H1 (cell line): ENCODE measurements around the gene CCDC102A. TPM values are rescaled to one million over a fixed set of nuclear protein-coding genes. Genes with fewer than 3 reads are reported as not detected.
"Not testable (repeated sequence)": the region's sequence is repeated elsewhere in the genome, so short reads cannot be mapped to it uniquely, and the experiment has no call there.

Experiments
- CTCF ChIA-PET: fragments of 300-600 bp; sonication (Branson Sonifier 250); formaldehyde crosslinking; loops from one replicate; lab custom pipeline; 2021; ENCODE audit not compliant: partially characterized antibody; lab: Charles Lee
- POLR2A ChIA-PET: fragments of 300-600 bp; sonication (Branson Sonifier 250); formaldehyde crosslinking; loops from one replicate; lab custom pipeline; 2021; ENCODE audit warnings: inconsistent platforms; ENCODE audit not compliant: partially characterized antibody; lab: Charles Lee
- DNase-seq, 2 experiments: peaks; one replicate each; pipeline versions ENCODE4 v3.0.0 to v3.0.0-alpha.2; 2010 to 2022; ENCODE audit warnings: low spot score in 2 of 2, low read depth in 1 of 2, mixed read lengths in 1 of 2
- FAIRE-seq: peaks from 2 replicates; lab custom pipeline; 2011; peaks lifted over from hg19 to GRCh38; lab: Jason Lieb, UNC
- H2AFZ ChIP-seq: 2 replicates; pipeline ENCODE4 v1.8.1; 2012; ENCODE audit warnings: low read length, inconsistent platforms
- H2AK5ac ChIP-seq: 2 replicates; pipeline ENCODE4 v1.6.1; 2013; ENCODE audit warnings: low read depth, low read length
- H2BK120ac ChIP-seq: replicated peaks from 2 replicates; pipeline ENCODE3; 2013; ENCODE audit warnings: low read depth, low read length, inconsistent platforms
- H2BK12ac ChIP-seq: 2 replicates; pipeline ENCODE4 v1.6.1; 2013; ENCODE audit warnings: low read depth, low read length
- H2BK15ac ChIP-seq: 2 replicates; pipeline ENCODE4 v1.6.1; 2013; ENCODE audit warnings: low read length
- H2BK20ac ChIP-seq: 2 replicates; pipeline ENCODE4 v1.6.1; 2013; ENCODE audit warnings: low read length
- H2BK5ac ChIP-seq: 2 replicates; pipeline ENCODE4 v1.6.1; 2013; ENCODE audit warnings: low read depth, low read length
- H3K14ac ChIP-seq: 2 replicates; pipeline ENCODE4 v1.6.1; 2013; ENCODE audit warnings: inconsistent platforms; ENCODE audit not compliant: insufficient read length
- H3K18ac ChIP-seq: 2 replicates; pipeline ENCODE4 v1.6.1; 2013; ENCODE audit warnings: low read length; ENCODE audit errors: extremely low read depth
- H3K23ac ChIP-seq: 2 replicates; pipeline ENCODE4 v1.6.1; 2013; ENCODE audit warnings: inconsistent platforms; ENCODE audit not compliant: insufficient read length
- H3K23me2 ChIP-seq: 2 replicates; pipeline ENCODE4 v1.6.1; 2013; ENCODE audit warnings: low read depth, low read length
- H3K27ac ChIP-seq: 2 replicates; pipeline ENCODE4 v1.6.1; 2011; ENCODE audit warnings: low read depth, low read length, inconsistent platforms
- H3K27me3 ChIP-seq, 4 experiments: replicated peaks in 1 of 4; 1 replicate in 1 of 4; 2 replicates in 3 of 4; pipeline versions ENCODE4 v1.6.1 to v1.8.1; 2011 to 2013; ENCODE audit warnings: low read length in 3 of 4, mild to moderate bottlenecking in 3 of 4, inconsistent platforms in 2 of 4, mixed read lengths in 2 of 4, moderate library complexity in 1 of 4; ENCODE audit not compliant: control insufficient read depth in 3 of 4, insufficient read depth in 3 of 4; ENCODE audit errors: extremely low read depth in 1 of 4
- H3K36me3 ChIP-seq, 4 experiments: 2 replicates each; pipeline versions ENCODE4 v1.6.1 to v1.8.1; 2011 to 2013; ENCODE audit warnings: mild to moderate bottlenecking in 4 of 4, low read length in 3 of 4, moderate library complexity in 2 of 4, control low read depth in 1 of 4, inconsistent platforms in 1 of 4; ENCODE audit not compliant: insufficient read depth in 4 of 4, control insufficient read depth in 2 of 4
- H3K4ac ChIP-seq: replicated peaks from 2 replicates; pipeline ENCODE3; 2013; ENCODE audit warnings: low read length, low read depth, mixed read lengths, inconsistent platforms; ENCODE audit not compliant: insufficient read length
- H3K4me1 ChIP-seq, 4 experiments: replicated peaks in 1 of 4; 1 replicate in 1 of 4; 2 replicates in 3 of 4; pipeline versions ENCODE4 v1.6.1 to v1.8.1; 2011 to 2013; ENCODE audit warnings: low read length in 3 of 4, inconsistent platforms in 2 of 4, mixed read lengths in 1 of 4; ENCODE audit not compliant: insufficient read depth in 4 of 4, control insufficient read depth in 3 of 4
- H3K4me2 ChIP-seq, 2 experiments: 2 replicates each; pipeline versions ENCODE4 v1.6.1 to v1.8.1; 2011 to 2013; ENCODE audit warnings: low read depth in 2 of 2, low read length in 2 of 2, control low read depth in 1 of 2, inconsistent platforms in 1 of 2, mild to moderate bottlenecking in 1 of 2; ENCODE audit not compliant: insufficient read depth in 1 of 2
- H3K4me3 ChIP-seq, 4 experiments: fragments of 200-600, 300-600 bp in 1 of 4; sonication (generic), shearing (Covaris generic), sonication (Bioruptor Twin) in 1 of 4; 2 replicates each; pipeline versions ENCODE4 v1.5.1 to v1.8.1; 2011 to 2016; ENCODE audit warnings: low read length in 4 of 4, low read depth in 3 of 4, control low read depth in 2 of 4, inconsistent platforms in 2 of 4, mild to moderate bottlenecking in 2 of 4, mixed read lengths in 1 of 4, moderate library complexity in 1 of 4; ENCODE audit not compliant: insufficient read depth in 2 of 4; ENCODE audit errors: extremely low read depth in 1 of 4
- H3K56ac ChIP-seq: replicated peaks from 2 replicates; pipeline ENCODE3; 2013; ENCODE audit warnings: low read depth, mild to moderate bottlenecking, mixed read lengths, low read length, inconsistent platforms; ENCODE audit not compliant: insufficient read length
- H3K79me1 ChIP-seq: 2 replicates; pipeline ENCODE4 v1.6.1; 2013; ENCODE audit warnings: low read depth, low read length, control low read depth
- H3K79me2 ChIP-seq, 2 experiments: 2 replicates each; pipeline versions ENCODE4 v1.6.1 to v1.8.1; 2012 to 2013; ENCODE audit warnings: low read length in 2 of 2, mild to moderate bottlenecking in 2 of 2, inconsistent platforms in 1 of 2; ENCODE audit not compliant: insufficient read depth in 2 of 2, control insufficient read depth in 1 of 2
- H3K9ac ChIP-seq, 4 experiments: replicated peaks in 1 of 4; 1 replicate in 1 of 4; 2 replicates in 3 of 4; pipeline versions ENCODE4 v1.6.1 to v1.8.1; 2011 to 2013; ENCODE audit warnings: low read depth in 3 of 4, low read length in 3 of 4, control low read depth in 2 of 4, mild to moderate bottlenecking in 2 of 4, moderate library complexity in 2 of 4, inconsistent platforms in 1 of 4; ENCODE audit errors: extremely low read depth in 1 of 4
- H3K9me3 ChIP-seq, 2 experiments: 2 replicates each; pipeline versions ENCODE4 v1.6.1 to v1.8.1; 2012 to 2013; ENCODE audit warnings: mild to moderate bottlenecking in 2 of 2, moderate library complexity in 2 of 2, control low read depth in 1 of 2, inconsistent platforms in 1 of 2, low read depth in 1 of 2, low read length in 1 of 2, mixed read lengths in 1 of 2; ENCODE audit not compliant: insufficient read depth in 2 of 2
- H4K20me1 ChIP-seq, 2 experiments: replicated peaks in 1 of 2; 2 replicates each; pipeline versions ENCODE3 to v1.8.1; 2011 to 2013; ENCODE audit warnings: inconsistent platforms in 2 of 2, low read length in 2 of 2, mild to moderate bottlenecking in 1 of 2; ENCODE audit not compliant: insufficient read depth in 2 of 2, control insufficient read depth in 1 of 2
- H4K5ac ChIP-seq: 2 replicates; pipeline ENCODE4 v1.6.1; 2013; ENCODE audit warnings: low read length, low read depth, mixed read lengths, inconsistent platforms; ENCODE audit not compliant: insufficient read length
- H4K8ac ChIP-seq: 2 replicates; pipeline ENCODE4 v1.8.0; 2013; ENCODE audit warnings: mild to moderate bottlenecking, moderate library complexity, low read length, inconsistent platforms; ENCODE audit not compliant: insufficient read depth; ENCODE audit errors: extremely low read depth
- H4K91ac ChIP-seq: replicated peaks from 2 replicates; pipeline ENCODE3; 2013; ENCODE audit warnings: low read length, mixed read lengths, inconsistent platforms; ENCODE audit not compliant: insufficient read length
- MAFK ChIP-seq: IDR thresholded peaks from 2 replicates; pipeline ENCODE4 v1.6.1; 2012; ENCODE audit warnings: low read depth, mild to moderate bottlenecking, improper control_type of control experiment, low read length
- MAX ChIP-seq: IDR thresholded peaks from 2 replicates; pipeline ENCODE4 v1.6.1; 2012; ENCODE audit warnings: inconsistent platforms
- RBBP5 ChIP-seq: IDR thresholded peaks from 2 replicates; pipeline ENCODE4 v1.7.1; 2012; ENCODE audit warnings: low read depth, mild to moderate bottlenecking, inconsistent platforms, low read length, moderate library complexity, borderline replicate concordance
- RFX5 ChIP-seq: IDR thresholded peaks from 2 replicates; pipeline ENCODE4 v1.6.1; 2011; ENCODE audit warnings: low read depth, low read length, improper control_type of control experiment, borderline replicate concordance
- SUZ12 ChIP-seq: fragments of 200-600 bp; sonication (generic); IDR thresholded peaks from 2 replicates; pipeline ENCODE4 v1.6.1; 2012; ENCODE audit warnings: mild to moderate bottlenecking, inconsistent platforms, low read length, moderate library complexity, mixed read lengths
- WGBS, 2 experiments: shearing (Covaris generic) in 1 of 2; methylation state at CpG; one replicate each; pipeline versions ENCODE4 v1.1.6 to v1.1.7; 2013 to 2015; ENCODE audit warnings: low lambda C conversion rate in 2 of 2, mixed read lengths in 2 of 2, inconsistent platforms in 1 of 2, low coverage in 1 of 2, missing lambda C conversion rate in 1 of 2; ENCODE audit not compliant: insufficient replicate concordance in 2 of 2, insufficient coverage in 1 of 2, insufficient read length in 1 of 2; ENCODE audit errors: extremely low coverage in 1 of 2, missing lambda C conversion rate in 1 of 2; 5-methylcytosine and 5-hydroxymethylcytosine counted together
- polyA plus RNA-seq, 7 experiments: library from polyadenylated mRNA; depleted of rRNA in 3 of 7; stranded (reverse) in 5 of 7; unstranded in 2 of 7; fragments of >200 nt in 5 of 7; fragments of 200-250 nt in 2 of 7; gene quantifications; 1 replicate in 5 of 7; 2 replicates in 1 of 7; 4 replicates in 1 of 7; pipeline versions ENCODE4 v1.2.1 to v1.2.3, GENCODE V29; 2011 to 2013; ENCODE audit warnings: missing spikeins in 2 of 7, mixed read lengths in 2 of 7
- total RNA-seq: library from RNA; stranded (reverse); fragmentation: NEBNext Ultra II Directional; extraction: Animal tissue kit (Norgen Biotek cat#: 25700); gene quantifications from 2 replicates; pipeline ENCODE4 v1.2.1, GENCODE V29; 2021

Gene CCDC102A
- total and polyA plus RNA-seq, 2 of the 8 experiments (the other 6 are each of a cell fraction or from before 2014, with no cell fraction given): 4.0 to 7.5 TPM

- TF ChIP-seq RBBP5: no peak
- TF ChIP-seq RFX5: no peak
- no peak for TF ChIP-seq MAX
- no peak for TF ChIP-seq SUZ12
- TF ChIP-seq MAFK: no peak
- TF ChIP-seq, all 59 proteins: peak for 0
Observed at GRCh38 chr16:57500578-57501111, 35.7 kb downstream of the CCDC102A start (continued).

GRCh38 chr16:57499941-57500340, 36.4 kb downstream of the CCDC102A start:
- H3K36me3 ChIP-seq, H3K56ac ChIP-seq, H4K5ac ChIP-seq, H4K8ac ChIP-seq, H2BK15ac ChIP-seq, H3K9me3 ChIP-seq, H2BK5ac ChIP-seq, H4K20me1 ChIP-seq, H3K23ac ChIP-seq, H2BK12ac ChIP-seq, DNase-seq, H3K27me3 ChIP-seq, H3K14ac ChIP-seq, H4K91ac ChIP-seq, H3K9ac ChIP-seq, H3K4me3 ChIP-seq, H2AK5ac ChIP-seq, H2BK120ac ChIP-seq, H2BK20ac ChIP-seq, H2AFZ ChIP-seq, FAIRE-seq, H3K27ac ChIP-seq, H3K4me2 ChIP-seq, H3K79me2 ChIP-seq, H3K4ac ChIP-seq, H3K18ac ChIP-seq, H3K4me1 ChIP-seq, H3K79me1 ChIP-seq, H3K23me2 ChIP-seq: not testable (repeated sequence)
- CTCF ChIA-PET: interaction anchor here (1.5 to 3.7 kb wide), 4 partner anchors 12 to 23 kb away, joined by 5 to 11 read pairs (median 6); no protein-coding TSS in a partner anchor
- POLR2A ChIA-PET: interaction anchor here (1.1 kb wide), 1 partner anchor 263 kb away, joined by 3 read pairs; no protein-coding TSS in a partner anchor
- WGBS, 2 experiments: 97% methylated on average over 11 of the region's 11 CpGs; no CpG with 5 or more reads in 1 of the 2 experiments
